Measurements from ENCODE around the gene THADA.

THADA gene

DNA sequence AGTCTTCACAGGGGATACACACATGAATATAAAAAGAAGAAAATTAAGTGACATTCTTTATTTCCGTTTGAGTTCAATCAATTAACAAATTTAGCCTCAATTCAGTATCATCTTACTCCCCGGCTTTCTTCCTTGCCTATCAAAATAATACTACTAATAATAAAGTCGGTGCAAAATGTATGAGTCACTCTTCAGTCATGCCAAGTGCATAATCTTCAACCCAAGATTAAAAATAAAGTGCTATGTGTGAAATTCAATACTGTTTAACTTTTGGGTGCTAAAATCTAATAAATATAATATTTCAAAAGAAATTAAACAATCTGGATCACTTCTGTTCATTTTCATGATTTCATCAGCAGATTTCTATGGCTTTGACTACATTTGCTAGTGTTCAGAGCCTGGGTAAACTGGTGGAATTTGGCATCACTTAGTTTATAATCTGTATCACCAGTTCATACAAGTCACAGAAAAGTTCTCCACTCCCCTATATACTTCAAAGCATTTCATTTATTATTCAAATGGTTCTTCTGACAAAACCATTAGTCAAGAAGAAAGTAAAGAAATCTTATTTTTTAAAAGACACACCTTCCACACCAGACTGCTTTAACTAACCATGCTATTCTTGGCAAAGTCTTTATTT lies 183.6 kb downstream of the THADA start:
- no peak overlapping the region for H3K4me3 ChIP-seq (ENCODE audit: control insufficient read depth, low read depth, low read length)
- TF ChIP-seq, protein P1, sequence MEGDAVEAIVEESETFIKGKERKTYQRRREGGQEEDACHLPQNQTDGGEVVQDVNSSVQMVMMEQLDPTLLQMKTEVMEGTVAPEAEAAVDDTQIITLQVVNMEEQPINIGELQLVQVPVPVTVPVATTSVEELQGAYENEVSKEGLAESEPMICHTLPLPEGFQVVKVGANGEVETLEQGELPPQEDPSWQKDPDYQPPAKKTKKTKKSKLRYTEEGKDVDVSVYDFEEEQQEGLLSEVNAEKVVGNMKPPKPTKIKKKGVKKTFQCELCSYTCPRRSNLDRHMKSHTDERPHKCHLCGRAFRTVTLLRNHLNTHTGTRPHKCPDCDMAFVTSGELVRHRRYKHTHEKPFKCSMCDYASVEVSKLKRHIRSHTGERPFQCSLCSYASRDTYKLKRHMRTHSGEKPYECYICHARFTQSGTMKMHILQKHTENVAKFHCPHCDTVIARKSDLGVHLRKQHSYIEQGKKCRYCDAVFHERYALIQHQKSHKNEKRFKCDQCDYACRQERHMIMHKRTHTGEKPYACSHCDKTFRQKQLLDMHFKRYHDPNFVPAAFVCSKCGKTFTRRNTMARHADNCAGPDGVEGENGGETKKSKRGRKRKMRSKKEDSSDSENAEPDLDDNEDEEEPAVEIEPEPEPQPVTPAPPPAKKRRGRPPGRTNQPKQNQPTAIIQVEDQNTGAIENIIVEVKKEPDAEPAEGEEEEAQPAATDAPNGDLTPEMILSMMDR (IDR thresholded peaks at IDR 0.05; ENCODE audit: control insufficient read depth, insufficient read depth, low read depth, low read length, missing control alignments) = no peak
- no peak for DNase-seq (ENCODE audit: low read depth)

DNA sequence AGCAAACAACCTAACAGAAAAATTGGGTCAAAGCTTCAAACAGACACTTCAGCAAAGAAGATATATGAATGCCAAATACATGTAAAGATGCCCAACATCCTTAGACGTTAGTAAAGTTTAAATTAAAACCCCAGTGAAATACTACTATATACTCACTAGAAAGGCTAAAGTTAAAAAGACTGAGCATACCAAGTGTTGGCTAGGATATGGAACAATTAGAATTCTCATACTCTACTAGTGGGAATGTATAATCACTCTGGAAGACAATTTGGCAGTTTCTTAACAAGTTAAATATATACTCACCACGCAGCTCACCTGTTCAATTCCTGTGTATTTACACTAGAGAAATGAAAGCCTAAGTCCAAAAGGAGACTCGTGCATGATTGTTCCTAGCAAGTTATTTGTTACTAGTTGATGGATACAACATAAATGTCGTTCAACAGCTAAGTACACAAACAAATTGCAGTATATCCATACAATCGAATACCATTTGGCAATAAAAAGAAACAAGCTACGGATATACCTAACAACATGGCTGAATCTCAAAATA lies 185.7 kb downstream of the THADA start:
- H3K4me3 ChIP-seq (ENCODE audit: control insufficient read depth, low read depth, low read length) = no peak overlapping the region
- DNase-seq (ENCODE audit: low read depth) = no peak
- TF ChIP-seq, protein P1 (IDR thresholded peaks at IDR 0.05; ENCODE audit: control insufficient read depth, insufficient read depth, low read depth, low read length, missing control alignments) = no peak

DNA sequence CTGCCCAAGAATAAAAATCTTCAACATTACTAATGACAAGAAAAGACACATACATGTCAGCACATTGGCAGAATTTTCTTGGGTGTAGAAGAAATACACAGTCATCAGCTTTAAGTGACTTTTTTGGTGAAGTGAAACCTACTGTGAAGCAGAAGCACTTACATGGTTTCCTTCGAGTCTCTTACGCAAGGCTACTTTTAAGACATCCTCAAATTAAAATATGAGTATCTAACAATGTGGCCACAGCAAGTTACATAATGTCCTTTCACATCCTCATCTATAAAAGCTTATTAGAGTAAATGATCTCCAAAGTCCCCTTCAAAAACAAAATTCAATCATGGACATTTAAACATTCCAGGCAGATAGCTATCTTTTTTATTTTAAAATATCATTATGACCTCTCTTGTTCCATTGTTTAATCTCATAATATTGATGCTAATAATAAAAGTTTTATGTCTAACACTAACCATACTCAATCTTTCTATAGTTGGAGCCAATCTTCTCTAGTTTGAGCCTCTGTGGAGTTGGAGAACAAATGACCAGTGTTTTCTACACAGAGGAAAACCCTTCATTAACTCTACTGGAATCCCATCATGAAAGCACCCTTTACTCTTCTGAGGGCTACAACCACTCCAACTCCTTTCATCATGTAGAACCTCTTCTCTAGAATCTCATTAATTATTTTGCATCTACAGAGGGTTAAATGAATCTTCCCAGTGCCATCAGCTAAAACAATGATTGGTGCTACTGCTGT lies 187.3 kb downstream of the THADA start:
- TF ChIP-seq, protein P1 (IDR thresholded peaks at IDR 0.05; ENCODE audit: control insufficient read depth, insufficient read depth, low read depth, low read length, missing control alignments) = no peak
- no peak for DNase-seq (ENCODE audit: low read depth)
- no peak overlapping the region for H3K4me3 ChIP-seq (ENCODE audit: control insufficient read depth, low read depth, low read length)

DNA sequence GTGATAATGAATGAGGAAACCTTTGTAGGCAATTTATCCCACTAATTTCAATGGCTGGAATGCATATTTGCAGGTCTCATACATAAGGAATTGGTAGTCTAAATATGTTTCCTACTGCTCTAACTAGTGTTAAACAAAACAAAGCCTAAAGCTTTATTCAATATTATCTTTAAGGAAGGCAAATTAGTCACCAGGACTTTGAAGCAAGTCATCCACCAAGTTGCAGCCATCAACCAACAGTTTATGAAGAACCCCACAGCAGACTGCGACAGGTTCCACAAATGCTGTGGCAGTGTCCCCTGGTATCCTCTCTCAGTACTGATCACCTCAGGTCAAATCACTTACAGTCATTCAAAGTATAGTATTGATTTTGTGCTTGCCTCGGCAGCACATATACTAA lies 187.9 kb downstream of the THADA start:
- TF ChIP-seq, protein P1 (IDR thresholded peaks at IDR 0.05; ENCODE audit: control insufficient read depth, insufficient read depth, low read depth, low read length, missing control alignments) = no peak
- no peak for DNase-seq (ENCODE audit: low read depth)

DNA sequence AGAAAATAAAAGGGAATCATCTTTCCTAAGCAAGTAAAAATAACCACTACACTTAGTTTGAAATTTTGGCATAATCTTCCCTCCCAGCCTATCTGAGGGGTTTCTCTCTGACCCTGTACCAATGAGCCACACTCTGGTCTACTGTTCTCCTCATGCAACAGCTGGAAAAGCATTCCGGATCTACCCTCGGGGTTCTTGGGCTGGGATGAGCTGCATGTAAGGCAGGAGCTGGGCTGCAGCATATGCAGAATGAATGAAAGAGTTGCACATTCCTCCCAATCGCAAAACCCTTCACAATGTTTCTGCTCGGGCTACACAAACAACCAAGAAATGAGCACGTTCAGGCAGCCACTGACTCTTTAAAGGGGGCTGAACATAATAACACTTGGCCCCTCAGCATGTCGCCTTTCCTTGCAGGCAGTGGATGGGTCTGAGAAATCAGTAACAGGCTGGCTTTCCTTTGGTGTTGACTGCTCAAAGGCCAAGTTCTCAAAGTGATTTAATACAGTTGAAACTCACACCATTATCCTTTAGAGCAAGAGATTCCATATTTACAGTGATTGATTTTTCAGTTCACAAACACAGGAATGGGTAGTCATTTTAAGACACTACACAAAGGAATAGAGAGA lies 189.1 kb downstream of the THADA start:
- TF ChIP-seq, protein P1 (IDR thresholded peaks at IDR 0.05; ENCODE audit: control insufficient read depth, insufficient read depth, low read depth, low read length, missing control alignments) = no peak
- no peak for DNase-seq (ENCODE audit: low read depth)
- no peak overlapping the region for H3K4me3 ChIP-seq (ENCODE audit: control insufficient read depth, low read depth, low read length)

More for the DNA sequence above, 187.9 kb downstream of the THADA start:
- H3K4me3 ChIP-seq (ENCODE audit: control insufficient read depth, low read depth, low read length) = no peak overlapping the region

DNA sequence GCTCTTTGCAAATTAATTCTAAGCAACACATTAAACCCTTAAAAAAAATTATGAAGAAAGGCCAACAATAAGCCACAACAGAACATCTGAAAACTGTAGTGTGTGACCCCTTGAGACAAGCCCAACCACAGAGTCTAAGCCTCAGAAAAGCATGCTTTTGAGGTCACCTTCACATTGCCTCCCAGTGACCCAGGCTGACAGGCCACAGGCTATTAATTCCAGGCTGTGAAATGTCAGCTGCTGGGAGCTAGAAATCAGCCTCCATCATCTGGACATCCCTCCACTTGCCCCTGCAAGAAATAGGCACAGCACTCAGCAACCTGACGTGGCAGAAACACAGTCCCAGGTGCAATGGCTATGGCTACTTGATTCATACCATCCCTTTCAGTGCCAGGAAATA lies 190.0 kb downstream of the THADA start:
- DNase-seq (ENCODE audit: low read depth) = no peak
- TF ChIP-seq, protein P1 (IDR thresholded peaks at IDR 0.05; ENCODE audit: control insufficient read depth, insufficient read depth, low read depth, low read length, missing control alignments) = no peak
- no peak overlapping the region for H3K4me3 ChIP-seq (ENCODE audit: control insufficient read depth, low read depth, low read length)

Data from AG09309 (cell line).